ENCODE measurements around the gene METTL1. TPM values are rescaled to one million over a fixed set of nuclear protein-coding genes. Genes with fewer than 3 reads are reported as not detected.

METTL1 gene
- total and polyA plus RNA-seq, 9 of the 15 experiments (the other 6 are each of a cell fraction or from before 2014, with no cell fraction given) = 12.6 to 65.9 (median 39.2) TPM

GRCh38 chr12:57735198-57735855, 36.6 kb downstream of the METTL1 start:
- Histone ChIP-seq H3K4me3 (no peak overlapping the region), H4K20me1 (replicated peaks; ENCODE audit: control insufficient read depth, insufficient read depth, low read length) (no peaks in the 10 kb centered on the region), H3K4me1 (replicated peaks in 1 of 2; ENCODE audit: control insufficient read depth in 2 of 2, insufficient read depth in 2 of 2, low read length in 2 of 2) (peaks cover 9 to 31% of the 10 kb centered on the region in 2 experiments; a peak in 4 of 5 replicates), H3K9me3 (replicated peaks; ENCODE audit: control insufficient read depth, insufficient read depth, low read depth, low read length) (no peaks in the 10 kb centered on the region), H3K9me1 (ENCODE audit: control insufficient read depth, insufficient read depth, low read length) (peaks cover 4% of the 10 kb centered on the region), H3K36me3 (ENCODE audit: control insufficient read depth, insufficient read depth, low read length) (no peaks in the 10 kb centered on the region), H3K4me2 (ENCODE audit: insufficient read depth, low read length) (peak overlapping the region; percentile 81), H3K79me2 (ENCODE audit: control insufficient read depth, insufficient read depth, low read length) (no peaks in the 10 kb centered on the region), H3K27ac (ENCODE audit: extremely low read depth, low read depth, low read length) (no peak overlapping the region), H3K9ac (ENCODE audit: insufficient read depth in 1 of 2, low read depth in 2 of 2, low read length in 2 of 2) (no peak overlapping the region), H3K27me3 (ENCODE audit: control insufficient read depth in 2 of 2, insufficient read depth in 2 of 2, low read length in 2 of 2) (peaks cover 28 to 66% of the 10 kb centered on the region in 2 experiments), H2AFZ (ENCODE audit: low read depth, low read length) (peak overlapping the region; percentile 94)
- FAIRE-seq = no peak
- WGBS (ENCODE audit: insufficient coverage, low coverage, missing lambda C conversion rate) = 3% methylated on average over 6 of the region's 8 CpGs
- ChIA-PET POLR2A (interaction anchor here (0.5 to 3.5 kb wide), 7 partner anchors 10 to 606 kb away, joined by 3 to 15 read pairs (median 4); partner anchors contain the start of genes DCTN2 and TSPAN31), CTCF (ENCODE audit: low intra/inter-chr PET ratio) (interaction anchor here (2.3 kb wide), 1 partner anchor 152 kb away, joined by 17 read pairs; no protein-coding TSS in a partner anchor)
- TF ChIP-seq RFX1 (IDR thresholded peaks at IDR 0.05) (peak; percentile 95), SRSF1 (IDR thresholded peaks at IDR 0.05; ENCODE audit: low read depth, low read length) (no peak)
- in situ Hi-C loops (cut with MboI) (no loop called here), intact Hi-C loops (cut with micrococcal nuclease) (loop anchor here (5.0 kb wide), 1 partner anchor 213 kb away; the partner anchor contains the start of genes DDIT3 and MBD6)
- no peak for DNase-seq (ENCODE audit: extremely low read depth in 1 of 4, low spot score in 3 of 4)
- no peak for ATAC-seq
- BruUV-seq (replicated peaks) = no TSS peak

DNA sequence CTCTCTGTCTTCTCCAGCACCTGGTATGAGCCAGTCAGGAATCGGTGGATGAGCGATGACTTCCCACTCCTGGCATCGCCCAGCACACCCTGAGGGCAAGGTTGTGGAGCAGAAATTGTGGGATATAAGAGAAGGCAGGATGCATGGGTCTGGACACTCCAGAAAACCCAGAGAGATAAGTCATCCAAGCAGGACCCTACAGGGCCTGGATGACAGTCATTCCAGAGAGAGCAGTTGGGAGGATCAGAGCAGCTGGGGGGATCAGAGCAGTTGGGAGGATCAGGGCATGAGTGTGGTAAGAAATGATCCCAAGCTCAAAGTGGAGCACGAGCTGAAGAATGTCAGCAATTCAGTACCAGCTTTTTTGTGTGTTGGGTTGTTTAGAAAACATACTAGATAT, 37.3 kb downstream of the METTL1 start:
- Histone ChIP-seq H4K20me1 (replicated peaks; ENCODE audit: control insufficient read depth, insufficient read depth, low read length) (no peaks in the 10 kb centered on the region), H3K27me3 (ENCODE audit: control insufficient read depth in 2 of 2, insufficient read depth in 2 of 2, low read length in 2 of 2) (peaks cover 31 to 66% of the 10 kb centered on the region in 2 experiments), H3K27ac (ENCODE audit: extremely low read depth, low read depth, low read length) (no peak overlapping the region), H3K79me2 (ENCODE audit: control insufficient read depth, insufficient read depth, low read length) (no peaks in the 10 kb centered on the region), H3K9me3 (replicated peaks; ENCODE audit: control insufficient read depth, insufficient read depth, low read depth, low read length) (no peaks in the 10 kb centered on the region), H3K9me1 (ENCODE audit: control insufficient read depth, insufficient read depth, low read length) (peaks cover 4% of the 10 kb centered on the region), H3K4me3 (no peak overlapping the region), H3K4me2 (ENCODE audit: insufficient read depth, low read length) (no peak overlapping the region), H3K9ac (ENCODE audit: insufficient read depth in 1 of 2, low read depth in 2 of 2, low read length in 2 of 2) (peak overlapping the region in 1 of 2 experiments; percentile 12; a peak in 1 of 4 replicates), H3K4me1 (replicated peaks in 1 of 2; ENCODE audit: control insufficient read depth in 2 of 2, insufficient read depth in 2 of 2, low read length in 2 of 2) (peaks cover 9 to 28% of the 10 kb centered on the region in 2 experiments; a peak in 4 of 5 replicates), H2AFZ (ENCODE audit: low read depth, low read length) (no peak overlapping the region), H3K36me3 (ENCODE audit: control insufficient read depth, insufficient read depth, low read length) (no peaks in the 10 kb centered on the region)
- no peak for TF ChIP-seq HDAC8 (tag; IDR thresholded peaks at IDR 0.05)
- no peak for FAIRE-seq
- in situ Hi-C loops (cut with MboI) = loop anchor here (5.0 kb wide), 1 partner anchor 107 kb away; no protein-coding TSS in a partner anchor
- ChIA-PET CTCF (ENCODE audit: low intra/inter-chr PET ratio) (interaction anchor here (2.3 kb wide), 1 partner anchor 151 kb away, joined by 17 read pairs; no protein-coding TSS in a partner anchor), POLR2A (interaction anchor here (1.2 to 3.5 kb wide), 3 partner anchors 11 to 220 kb away, joined by 4 to 15 read pairs (median 5); partner anchors contain the start of gene TSPAN31)
- ATAC-seq = no peak
- BruUV-seq (replicated peaks) = no TSS peak
- WGBS (ENCODE audit: insufficient coverage, low coverage, missing lambda C conversion rate) = 9% methylated on average over 4 of the region's 4 CpGs
- intact Hi-C loops (cut with micrococcal nuclease) = no loop called here
- DNase-seq (ENCODE audit: extremely low read depth in 1 of 4, low spot score in 3 of 4) = no peak

Measured in K562 (cell line).